Measurements from ENCODE around the gene SNCAIP. TPM values are rescaled to one million over a fixed set of nuclear protein-coding genes. Genes with fewer than 3 reads are reported as not detected.

SNCAIP gene
- total RNA-seq, 1 experiment from 2014 or later: 3.0 TPM

DNA sequence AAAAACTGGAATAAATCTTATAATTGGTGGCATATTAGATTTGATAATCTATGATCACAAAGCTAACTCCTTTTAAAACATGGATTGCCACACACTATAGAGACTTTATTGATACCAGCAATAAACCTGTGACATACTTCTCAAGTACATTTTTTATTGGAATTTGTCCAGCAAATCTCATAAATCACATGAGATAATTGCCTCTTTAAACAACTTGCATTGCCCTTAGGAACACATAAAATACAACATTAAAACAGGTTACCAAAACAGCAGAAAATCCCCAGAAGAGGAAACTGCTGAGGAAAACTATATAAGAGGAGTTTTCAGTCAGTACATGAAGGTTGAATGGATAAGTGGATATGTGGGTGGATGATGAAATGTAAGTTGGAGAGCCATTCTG, 124.6 kb downstream of the SNCAIP start:
- no peaks in the 10 kb centered on the region for H3K9me3 Mint-ChIP-seq
- peaks cover 0 to 13% (median 4%) of the 10 kb centered on the region in 3 experiments; a peak in 4 of 7 replicates for H3K36me3 Mint-ChIP-seq (ENCODE audit: insufficient read depth in 1 of 3, low read depth in 3 of 3)
- H2AFZ ChIP-seq (ENCODE audit: low read length): no peak overlapping the region
- H3K9me3 ChIP-seq (ENCODE audit: control insufficient read depth, low read depth, low read length): no peaks in the 10 kb centered on the region
- H3K23me2 ChIP-seq (ENCODE audit: insufficient read length, low read depth, low read length, poor library complexity, severe bottlenecking): no peaks in the 10 kb centered on the region
- H3T11ph ChIP-seq (ENCODE audit: low read length): no peak overlapping the region
- H2BK5ac ChIP-seq (ENCODE audit: insufficient read length, low read length): no peak overlapping the region
- no peak overlapping the region for H3K18ac ChIP-seq (ENCODE audit: insufficient read length, low read depth, low read length)
- no peaks in the 10 kb centered on the region for H3K27me3 Mint-ChIP-seq (ENCODE audit: low read depth)
- H2BK120ac ChIP-seq (ENCODE audit: low read depth, low read length, poor library complexity, severe bottlenecking): no peak overlapping the region
- no peak overlapping the region for H3K4ac ChIP-seq (ENCODE audit: low read depth, low read length)
- no peak overlapping the region for H3K27ac ChIP-seq (ENCODE audit: insufficient read length, low read depth, low read length)
- no peak overlapping the region for H2BK12ac ChIP-seq (ENCODE audit: insufficient read length, low read depth, low read length)
- DNase-seq: no peak
- H3K9ac ChIP-seq (ENCODE audit: extremely low read depth, insufficient read length, low read length): no peak overlapping the region
- no peak overlapping the region for H4K91ac ChIP-seq (ENCODE audit: insufficient read length, low read depth, low read length)
- H3K79me1 ChIP-seq (ENCODE audit: insufficient read depth, low read depth, low read length, poor library complexity, severe bottlenecking): no peaks in the 10 kb centered on the region
- H3K4me1 Mint-ChIP-seq: peaks cover 31% of the 10 kb centered on the region in 2 experiments
- no peak overlapping the region for H2AK5ac ChIP-seq (ENCODE audit: insufficient read length, low read length)
- H3K23ac ChIP-seq (ENCODE audit: insufficient read length, low read depth, low read length): no peak overlapping the region
- no peak overlapping the region for H2BK20ac ChIP-seq (ENCODE audit: low read depth, low read length, poor library complexity, severe bottlenecking)
- no peak overlapping the region for H3K4me3 Mint-ChIP-seq
- H3K27ac Mint-ChIP-seq: no peak overlapping the region
- H4K5ac ChIP-seq (ENCODE audit: insufficient read length, low read depth, low read length): no peak overlapping the region
- no peak overlapping the region for H3K14ac ChIP-seq (ENCODE audit: insufficient read depth, low read length)
- no peak overlapping the region for H3K56ac ChIP-seq (ENCODE audit: insufficient read length, low read depth, low read length)
- no peaks in the 10 kb centered on the region for H3K79me2 ChIP-seq (ENCODE audit: insufficient read depth, low read length)
- TF ChIP-seq, protein P1, sequence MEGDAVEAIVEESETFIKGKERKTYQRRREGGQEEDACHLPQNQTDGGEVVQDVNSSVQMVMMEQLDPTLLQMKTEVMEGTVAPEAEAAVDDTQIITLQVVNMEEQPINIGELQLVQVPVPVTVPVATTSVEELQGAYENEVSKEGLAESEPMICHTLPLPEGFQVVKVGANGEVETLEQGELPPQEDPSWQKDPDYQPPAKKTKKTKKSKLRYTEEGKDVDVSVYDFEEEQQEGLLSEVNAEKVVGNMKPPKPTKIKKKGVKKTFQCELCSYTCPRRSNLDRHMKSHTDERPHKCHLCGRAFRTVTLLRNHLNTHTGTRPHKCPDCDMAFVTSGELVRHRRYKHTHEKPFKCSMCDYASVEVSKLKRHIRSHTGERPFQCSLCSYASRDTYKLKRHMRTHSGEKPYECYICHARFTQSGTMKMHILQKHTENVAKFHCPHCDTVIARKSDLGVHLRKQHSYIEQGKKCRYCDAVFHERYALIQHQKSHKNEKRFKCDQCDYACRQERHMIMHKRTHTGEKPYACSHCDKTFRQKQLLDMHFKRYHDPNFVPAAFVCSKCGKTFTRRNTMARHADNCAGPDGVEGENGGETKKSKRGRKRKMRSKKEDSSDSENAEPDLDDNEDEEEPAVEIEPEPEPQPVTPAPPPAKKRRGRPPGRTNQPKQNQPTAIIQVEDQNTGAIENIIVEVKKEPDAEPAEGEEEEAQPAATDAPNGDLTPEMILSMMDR (conservative IDR thresholded peaks at IDR 0.05): no peak
- no peak overlapping the region for H2BK15ac ChIP-seq (ENCODE audit: low read depth, low read length)
- H3K27me3 ChIP-seq (ENCODE audit: insufficient read depth, low read length): no peaks in the 10 kb centered on the region
- no peaks in the 10 kb centered on the region for H3K4me1 ChIP-seq (ENCODE audit: insufficient read depth, low read length)
- H4K8ac ChIP-seq (replicated peaks; ENCODE audit: insufficient read length, low read depth, low read length): no peak overlapping the region
- no peaks in the 10 kb centered on the region for H4K20me1 ChIP-seq (ENCODE audit: control insufficient read depth, insufficient read depth, insufficient read length)
- no peak overlapping the region for H3K4me2 ChIP-seq (ENCODE audit: insufficient read depth, insufficient read length, low read length)
